ENCODE results near the gene CCDC78.

DNA sequence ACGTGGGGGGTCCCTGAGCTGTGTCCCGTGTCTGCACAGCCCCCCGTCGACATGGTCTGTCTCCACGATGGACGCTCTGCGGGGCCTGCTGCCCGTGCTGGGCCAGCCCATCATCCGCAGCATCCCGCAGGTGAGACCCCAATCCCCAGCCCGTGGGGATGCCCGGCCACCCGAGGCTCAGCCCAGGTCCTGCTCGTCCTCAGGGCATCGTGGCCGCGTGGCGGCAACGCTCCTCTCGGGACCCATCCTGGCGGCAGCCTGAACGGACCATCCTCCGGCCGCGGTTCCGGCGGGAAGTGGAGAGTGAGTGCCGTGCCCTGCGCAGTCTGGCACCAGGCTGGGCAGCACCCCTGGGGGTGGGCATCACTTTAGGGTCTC, 39.2 kb upstream of the CCDC78 start:
- TF ChIP-seq EP300 (IDR thresholded peaks at IDR 0.05) (no peak), POLR2AphosphoS5 (IDR thresholded peaks at IDR 0.05) (no peak), POLR2A (IDR thresholded peaks at IDR 0.05) (no peak)
- TF ChIP-seq, protein P1, sequence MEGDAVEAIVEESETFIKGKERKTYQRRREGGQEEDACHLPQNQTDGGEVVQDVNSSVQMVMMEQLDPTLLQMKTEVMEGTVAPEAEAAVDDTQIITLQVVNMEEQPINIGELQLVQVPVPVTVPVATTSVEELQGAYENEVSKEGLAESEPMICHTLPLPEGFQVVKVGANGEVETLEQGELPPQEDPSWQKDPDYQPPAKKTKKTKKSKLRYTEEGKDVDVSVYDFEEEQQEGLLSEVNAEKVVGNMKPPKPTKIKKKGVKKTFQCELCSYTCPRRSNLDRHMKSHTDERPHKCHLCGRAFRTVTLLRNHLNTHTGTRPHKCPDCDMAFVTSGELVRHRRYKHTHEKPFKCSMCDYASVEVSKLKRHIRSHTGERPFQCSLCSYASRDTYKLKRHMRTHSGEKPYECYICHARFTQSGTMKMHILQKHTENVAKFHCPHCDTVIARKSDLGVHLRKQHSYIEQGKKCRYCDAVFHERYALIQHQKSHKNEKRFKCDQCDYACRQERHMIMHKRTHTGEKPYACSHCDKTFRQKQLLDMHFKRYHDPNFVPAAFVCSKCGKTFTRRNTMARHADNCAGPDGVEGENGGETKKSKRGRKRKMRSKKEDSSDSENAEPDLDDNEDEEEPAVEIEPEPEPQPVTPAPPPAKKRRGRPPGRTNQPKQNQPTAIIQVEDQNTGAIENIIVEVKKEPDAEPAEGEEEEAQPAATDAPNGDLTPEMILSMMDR (IDR thresholded peaks at IDR 0.05): no peak
